OCI-LY7 (cell line): ENCODE data around the gene ADD2.

Experiments
- EZH2phosphoT487 ChIP-seq: fragments of 200-600 bp; sonication (generic); IDR thresholded peaks from 2 replicates; pipeline ENCODE4 v1.6.1; 2018; ENCODE audit warnings: low read depth, borderline replicate concordance, mild to moderate bottlenecking, mixed run types, antibody characterized with exemption, low read length, moderate library complexity, mixed read lengths
- TF ChIP-seq, protein P1 (sequence below): fragments of 200-600 bp; sonication (generic); conservative IDR thresholded peaks from 2 replicates; pipeline ENCODE4 v1.5.1; 2014; ENCODE audit warnings: mild to moderate bottlenecking, antibody characterized with exemption, low read length, moderate library complexity, mixed read lengths

GRCh38 chr2:70676301-70677035, 91.5 kb downstream of the ADD2 start:
- TF ChIP-seq, protein P1, sequence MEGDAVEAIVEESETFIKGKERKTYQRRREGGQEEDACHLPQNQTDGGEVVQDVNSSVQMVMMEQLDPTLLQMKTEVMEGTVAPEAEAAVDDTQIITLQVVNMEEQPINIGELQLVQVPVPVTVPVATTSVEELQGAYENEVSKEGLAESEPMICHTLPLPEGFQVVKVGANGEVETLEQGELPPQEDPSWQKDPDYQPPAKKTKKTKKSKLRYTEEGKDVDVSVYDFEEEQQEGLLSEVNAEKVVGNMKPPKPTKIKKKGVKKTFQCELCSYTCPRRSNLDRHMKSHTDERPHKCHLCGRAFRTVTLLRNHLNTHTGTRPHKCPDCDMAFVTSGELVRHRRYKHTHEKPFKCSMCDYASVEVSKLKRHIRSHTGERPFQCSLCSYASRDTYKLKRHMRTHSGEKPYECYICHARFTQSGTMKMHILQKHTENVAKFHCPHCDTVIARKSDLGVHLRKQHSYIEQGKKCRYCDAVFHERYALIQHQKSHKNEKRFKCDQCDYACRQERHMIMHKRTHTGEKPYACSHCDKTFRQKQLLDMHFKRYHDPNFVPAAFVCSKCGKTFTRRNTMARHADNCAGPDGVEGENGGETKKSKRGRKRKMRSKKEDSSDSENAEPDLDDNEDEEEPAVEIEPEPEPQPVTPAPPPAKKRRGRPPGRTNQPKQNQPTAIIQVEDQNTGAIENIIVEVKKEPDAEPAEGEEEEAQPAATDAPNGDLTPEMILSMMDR, result no peak
- TF ChIP-seq EZH2phosphoT487, result no peak
